AG09309 (cell line): ENCODE data around the gene PDLIM5.

Source experiments
- DNase-seq: peaks from one replicate; pipeline ENCODE4 v3.0.0-alpha.2; 2010; ENCODE audit warnings: low read depth
- H3K4me3 ChIP-seq: 2 replicates; pipeline ENCODE4 v1.5.1; 2011; ENCODE audit warnings: mild to moderate bottlenecking, low read depth, low read length, moderate library complexity; ENCODE audit not compliant: control insufficient read depth
- CTCF ChIP-seq: IDR thresholded peaks from 2 replicates; pipeline ENCODE4 v1.5.1; 2011; ENCODE audit warnings: mild to moderate bottlenecking, low read depth, low read length, inconsistent platforms; ENCODE audit not compliant: insufficient read depth, control insufficient read depth; ENCODE audit errors: missing control alignments

PDLIM5 gene

GRCh38 chr4:94413085-94413840 lies 38.5 kb upstream of the PDLIM5 start:
- no peak overlapping the region for H3K4me3 ChIP-seq
- no peak for TF ChIP-seq CTCF
- peak; percentile 53 for DNase-seq

- no peak for TF ChIP-seq CTCF
- DNase-seq = no peak
- no peak overlapping the region for H3K4me3 ChIP-seq
Observed at GRCh38 chr4:94414907-94415306, 36.8 kb upstream of the PDLIM5 start.

GRCh38 chr4:94415448-94415847 lies 36.3 kb upstream of the PDLIM5 start:
- H3K4me3 ChIP-seq = no peak overlapping the region
- TF ChIP-seq CTCF = no peak
- DNase-seq = no peak

- TF ChIP-seq CTCF = no peak
- no peak for DNase-seq
- no peak overlapping the region for H3K4me3 ChIP-seq
Observed at GRCh38 chr4:94416335-94416734, 35.4 kb upstream of the PDLIM5 start.

- no peak for DNase-seq
- no peak overlapping the region for H3K4me3 ChIP-seq
- TF ChIP-seq CTCF = no peak
Observed at GRCh38 chr4:94416981-94417380, 34.8 kb upstream of the PDLIM5 start.

GRCh38 chr4:94419549-94419948 lies 32.2 kb upstream of the PDLIM5 start:
- TF ChIP-seq CTCF = no peak
- no peak for DNase-seq
- H3K4me3 ChIP-seq = no peak overlapping the region
